Upper lobe of left lung (tissue), 6 donors: ENCODE measurements around the gene TNFAIP6. TPM values are rescaled to one million over a fixed set of nuclear protein-coding genes. Genes with fewer than 3 reads are reported as not detected.
A peak's percentile ranks its signal among the peaks of the same experiment; 100 is the strongest.

Experiments used
- ATAC-seq, 2 donors: fragments of 200-7000 bp; cut with Tn5 transposase; one replicate each; pipeline ENCODE4 v1.9.1; 2022; ENCODE audit warnings: mild to moderate bottlenecking in 2 of 2, moderate library complexity in 2 of 2; ENCODE audit not compliant: low FRiP score in 2 of 2
- DNase-seq, 2 donors: peaks; one replicate each; pipeline ENCODE4 v3.0.0-alpha.2; 2019 to 2020
- H3K27ac ChIP-seq, 4 donors: fragments of 200-600 bp; sonication (generic); one replicate each; pipeline ENCODE4 v1.5.1; 2016 to 2019
- H3K27me3 ChIP-seq, 4 donors: fragments of 200-600 bp; sonication (generic); one replicate each; pipeline ENCODE4 v1.5.1; 2017 to 2019
- H3K36me3 ChIP-seq, 4 donors: fragments of 200-600 bp; sonication (generic); one replicate each; pipeline ENCODE4 v1.5.1; 2016 to 2019
- H3K4me1 ChIP-seq, 4 donors: fragments of 200-600 bp; sonication (generic); one replicate each; pipeline ENCODE4 v1.5.1; 2018 to 2019
- H3K4me3 ChIP-seq, 4 donors: fragments of 200-600 bp; sonication (generic); one replicate each; pipeline ENCODE4 v1.5.1; 2017 to 2019; ENCODE audit warnings: mild to moderate bottlenecking in 2 of 4, moderate library complexity in 1 of 4
- H3K9me3 ChIP-seq, 4 donors: fragments of 200-600 bp; sonication (generic); one replicate each; pipeline ENCODE4 v1.5.1; 2018 to 2019
- EP300 ChIP-seq, 4 donors: sonication (generic); formaldehyde crosslinking; IDR thresholded peaks; one replicate each; pipeline ENCODE4 v1.5.1; 2017; ENCODE audit warnings: antibody characterized with exemption in 4 of 4, control low read depth in 2 of 4
- POLR2A ChIP-seq, 4 donors: fragments of 450-650 bp; IDR thresholded peaks; one replicate each; pipeline ENCODE4 v1.5.1; 2016 to 2017; ENCODE audit warnings: antibody characterized with exemption in 4 of 4, mild to moderate bottlenecking in 2 of 4
- POLR2AphosphoS5 ChIP-seq, 2 donors: sonication (generic); formaldehyde crosslinking; IDR thresholded peaks; one replicate each; pipeline ENCODE4 v1.5.1; 2017; ENCODE audit warnings: antibody characterized with exemption in 2 of 2
- WGBS, 2 donors: methylation state at CpG; one replicate each; pipeline ENCODE4 v1.1.5; 2017 to 2018; 5-methylcytosine and 5-hydroxymethylcytosine counted together
- total RNA-seq, 6 donors: library from RNA; depleted of rRNA in 4 of 6; stranded (reverse); fragments of >200 nt in 4 of 6; gene quantifications; one replicate each; pipeline versions ENCODE4 v1.1.0 to v1.2.1, GENCODE V29; 2016 to 2021
- TF ChIP-seq, protein P1 (sequence below), 6 experiments: fragments of 450-650 bp in 4 of 6; fragments of 200-600 bp in 2 of 6; sonication (generic) in 2 of 6; IDR thresholded peaks; one replicate each; pipeline ENCODE4 v1.5.1; 2016 to 2019; ENCODE audit warnings: antibody characterized with exemption in 6 of 6
- donor health status: DM: no; HTN: no; CAD: no; lungs with moderate emphysema.
- donor health status: DM: no; HTN: yes; CAD: no; lungs with severe emphysema.

Gene TNFAIP6
- total RNA-seq, 6 donors from 2014 or later, result 0.78 to 8.1 (median 2.2) TPM

DNA sequence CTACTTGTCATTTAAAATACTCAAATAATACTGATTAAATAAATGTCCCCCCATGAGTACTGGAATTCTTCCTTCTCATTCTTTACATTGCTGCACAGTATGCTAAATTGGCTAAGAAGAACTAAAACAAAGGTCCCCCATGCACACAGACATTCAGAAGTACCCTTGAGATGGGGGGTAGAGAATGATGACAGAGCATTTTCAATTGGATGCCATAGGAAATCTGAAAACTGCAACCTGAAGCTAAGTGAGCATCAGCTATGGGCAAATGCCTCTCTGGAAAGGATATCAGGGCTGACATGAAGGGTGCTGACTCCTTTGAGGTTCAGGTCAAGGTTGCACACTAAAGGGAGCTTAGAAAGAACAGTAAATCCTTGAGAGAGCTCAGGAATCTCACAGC is 10.1 kb upstream of the TNFAIP6 start:
- no peak for TF ChIP-seq POLR2AphosphoS5 (IDR thresholded peaks at IDR 0.05)
- TF ChIP-seq, protein P1, sequence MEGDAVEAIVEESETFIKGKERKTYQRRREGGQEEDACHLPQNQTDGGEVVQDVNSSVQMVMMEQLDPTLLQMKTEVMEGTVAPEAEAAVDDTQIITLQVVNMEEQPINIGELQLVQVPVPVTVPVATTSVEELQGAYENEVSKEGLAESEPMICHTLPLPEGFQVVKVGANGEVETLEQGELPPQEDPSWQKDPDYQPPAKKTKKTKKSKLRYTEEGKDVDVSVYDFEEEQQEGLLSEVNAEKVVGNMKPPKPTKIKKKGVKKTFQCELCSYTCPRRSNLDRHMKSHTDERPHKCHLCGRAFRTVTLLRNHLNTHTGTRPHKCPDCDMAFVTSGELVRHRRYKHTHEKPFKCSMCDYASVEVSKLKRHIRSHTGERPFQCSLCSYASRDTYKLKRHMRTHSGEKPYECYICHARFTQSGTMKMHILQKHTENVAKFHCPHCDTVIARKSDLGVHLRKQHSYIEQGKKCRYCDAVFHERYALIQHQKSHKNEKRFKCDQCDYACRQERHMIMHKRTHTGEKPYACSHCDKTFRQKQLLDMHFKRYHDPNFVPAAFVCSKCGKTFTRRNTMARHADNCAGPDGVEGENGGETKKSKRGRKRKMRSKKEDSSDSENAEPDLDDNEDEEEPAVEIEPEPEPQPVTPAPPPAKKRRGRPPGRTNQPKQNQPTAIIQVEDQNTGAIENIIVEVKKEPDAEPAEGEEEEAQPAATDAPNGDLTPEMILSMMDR (IDR thresholded peaks at IDR 0.05), result no peak
- no peak for TF ChIP-seq POLR2A (IDR thresholded peaks at IDR 0.05)
- TF ChIP-seq EP300 (IDR thresholded peaks at IDR 0.05), result no peak
- H3K4me1 ChIP-seq, result no peaks in the 10 kb centered on the region
- ATAC-seq (no peak), DNase-seq (no peak)
- H3K36me3 ChIP-seq, result no peaks in the 10 kb centered on the region
- H3K9me3 ChIP-seq, result no peaks in the 10 kb centered on the region
- H3K27me3 ChIP-seq, result no peaks in the 10 kb centered on the region
- no peak overlapping the region for H3K4me3 ChIP-seq
- no peak overlapping the region for H3K27ac ChIP-seq

DNA sequence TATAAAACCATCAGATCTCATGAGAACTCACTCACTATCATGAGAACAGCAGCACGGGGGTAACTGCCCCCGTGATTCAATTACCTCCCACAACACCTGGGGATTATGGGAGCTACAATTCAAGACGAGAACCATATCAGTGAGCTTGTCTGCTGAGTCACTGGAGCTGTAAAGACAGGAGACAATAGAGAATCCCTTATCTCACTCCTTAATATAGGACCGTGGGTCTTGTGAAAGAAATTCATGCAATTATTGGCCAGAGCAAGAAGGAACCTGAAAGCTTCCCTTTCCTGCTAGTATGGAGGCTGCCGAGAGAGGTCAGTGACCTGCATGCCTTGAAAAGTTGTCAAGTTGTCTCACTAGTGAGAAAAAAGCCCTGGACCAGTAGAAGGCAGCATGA is 9.5 kb upstream of the TNFAIP6 start:
- H3K4me1 ChIP-seq, result no peaks in the 10 kb centered on the region
- H3K27me3 ChIP-seq, result no peaks in the 10 kb centered on the region
- TF ChIP-seq, protein P1 (IDR thresholded peaks at IDR 0.05), result no peak
- no peak for TF ChIP-seq POLR2AphosphoS5 (IDR thresholded peaks at IDR 0.05)
- TF ChIP-seq EP300 (IDR thresholded peaks at IDR 0.05), result no peak
- TF ChIP-seq POLR2A (IDR thresholded peaks at IDR 0.05), result no peak
- ATAC-seq (no peak), DNase-seq (no peak)
- H3K9me3 ChIP-seq, result no peaks in the 10 kb centered on the region
- H3K4me3 ChIP-seq, result no peak overlapping the region
- no peak overlapping the region for H3K27ac ChIP-seq
- WGBS, 2 donors, result 34 to 53% methylated on average over 3 to 5 of the region's 5 CpGs
- H3K36me3 ChIP-seq, result no peaks in the 10 kb centered on the region

DNA sequence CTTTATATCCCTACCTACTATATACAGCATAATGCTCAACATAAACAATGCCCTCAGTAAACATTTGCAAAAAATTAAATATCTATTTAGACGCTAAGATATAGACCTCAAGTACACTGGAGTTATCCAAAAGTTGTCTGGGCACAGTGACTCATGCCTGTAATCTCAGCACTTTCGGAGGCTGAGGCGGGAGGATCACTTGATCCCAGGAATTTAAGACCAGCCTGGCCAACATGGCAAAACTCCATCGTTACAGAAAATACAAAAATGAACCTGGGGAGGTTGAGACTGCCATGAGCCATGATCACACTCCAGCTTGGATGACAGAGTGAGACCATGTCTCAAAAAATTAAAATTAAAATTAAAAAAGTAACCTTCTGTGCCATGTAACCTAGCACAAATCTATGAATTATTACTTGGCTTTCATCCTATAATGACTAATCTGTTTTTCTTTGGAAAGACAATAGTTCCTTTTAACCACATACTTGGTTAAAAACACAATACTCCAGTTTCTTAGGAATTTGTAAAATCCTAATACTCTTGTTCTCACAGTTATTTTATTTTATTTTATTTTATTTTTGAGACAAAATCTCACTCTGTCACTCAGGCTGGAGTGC is 6.7 kb upstream of the TNFAIP6 start:
- 79 to 91% methylated on average over 4 of the region's 4 CpGs for WGBS, 2 donors
- no peak overlapping the region for H3K4me3 ChIP-seq
- TF ChIP-seq POLR2AphosphoS5 (IDR thresholded peaks at IDR 0.05), result no peak
- TF ChIP-seq POLR2A (IDR thresholded peaks at IDR 0.05), result no peak
- TF ChIP-seq EP300 (IDR thresholded peaks at IDR 0.05), result no peak
- TF ChIP-seq, protein P1 (IDR thresholded peaks at IDR 0.05), result no peak

DNA sequence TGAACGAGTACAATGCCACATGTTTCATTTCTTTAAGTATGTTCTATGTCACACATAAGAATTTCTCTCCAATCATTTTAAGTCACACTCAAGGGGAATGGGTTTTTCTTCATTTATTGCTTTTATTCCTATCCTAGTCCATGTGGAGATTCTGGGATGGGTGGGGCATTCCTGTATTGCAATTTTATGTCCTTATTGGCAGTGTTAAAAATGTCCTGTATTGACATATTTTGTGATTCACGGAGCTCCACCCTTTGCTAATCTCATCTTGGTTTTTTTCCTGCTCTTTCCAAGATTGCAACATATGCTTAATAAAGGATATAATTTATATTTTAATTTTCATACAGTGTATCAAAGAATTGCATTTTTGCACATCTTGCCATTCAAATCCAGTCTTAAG is 3.4 kb upstream of the TNFAIP6 start:
- H3K9me3 ChIP-seq, result no peaks in the 10 kb centered on the region
- peaks cover 0 to 6% (median 0%) of the 10 kb centered on the region in 4 donors for H3K4me1 ChIP-seq
- WGBS, 2 donors, result 79 to 82% methylated on average over 2 of the region's 2 CpGs
- DNase-seq (no peak), ATAC-seq (no peak)
- H3K27me3 ChIP-seq, result no peaks in the 10 kb centered on the region
- no peaks in the 10 kb centered on the region for H3K36me3 ChIP-seq
- no peak for TF ChIP-seq EP300 (IDR thresholded peaks at IDR 0.05)
- TF ChIP-seq POLR2AphosphoS5 (IDR thresholded peaks at IDR 0.05), result no peak
- TF ChIP-seq, protein P1 (IDR thresholded peaks at IDR 0.05), result no peak
- H3K4me3 ChIP-seq, result no peak overlapping the region
- no peak overlapping the region for H3K27ac ChIP-seq

More for the DNA sequence above, 6.7 kb upstream of the TNFAIP6 start:
- H3K27me3 ChIP-seq, result no peaks in the 10 kb centered on the region
- DNase-seq (no peak), ATAC-seq (peak in 1 of 2 donors; percentile 23)
- H3K9me3 ChIP-seq, result no peaks in the 10 kb centered on the region
- H3K4me1 ChIP-seq, result no peaks in the 10 kb centered on the region
- H3K36me3 ChIP-seq, result no peaks in the 10 kb centered on the region
- no peak overlapping the region for H3K27ac ChIP-seq

DNA sequence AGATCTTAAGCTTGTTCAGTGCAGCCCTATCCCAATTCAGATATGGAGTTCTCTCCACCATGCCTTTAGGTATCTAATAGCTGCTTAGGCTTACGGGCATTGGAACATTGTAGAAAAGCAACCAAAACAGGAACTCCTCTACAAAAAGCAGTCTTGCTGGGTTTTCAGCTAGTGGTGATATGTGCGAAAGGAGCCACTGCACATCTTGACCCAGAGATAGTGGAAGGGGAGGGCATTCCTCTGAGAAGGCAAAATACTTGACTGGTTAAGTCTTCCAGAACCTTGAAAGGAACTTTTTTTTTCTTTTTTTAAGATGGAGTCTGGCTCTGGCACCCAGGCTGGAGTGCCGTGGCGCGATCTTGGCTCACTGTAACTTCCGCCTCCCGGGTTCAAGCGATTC is 2.6 kb upstream of the TNFAIP6 start:
- ATAC-seq, result no peak
- H3K4me3 ChIP-seq, result no peak overlapping the region
- no peaks in the 10 kb centered on the region for H3K36me3 ChIP-seq
- peaks cover 0 to 6% (median 0%) of the 10 kb centered on the region in 4 donors for H3K4me1 ChIP-seq
- WGBS, 2 donors, result 95 to 97% methylated on average over 8 of the region's 8 CpGs
- no peak overlapping the region for H3K27ac ChIP-seq
- no peaks in the 10 kb centered on the region for H3K27me3 ChIP-seq
- TF ChIP-seq POLR2AphosphoS5 (IDR thresholded peaks at IDR 0.05) (no peak), EP300 (IDR thresholded peaks at IDR 0.05) (no peak), POLR2A (IDR thresholded peaks at IDR 0.05) (no peak)
- TF ChIP-seq, protein P1 (IDR thresholded peaks at IDR 0.05), result no peak
- no peaks in the 10 kb centered on the region for H3K9me3 ChIP-seq
- DNase-seq, result peak in 1 of 2 donors; percentile 13
